H1 (cell line): ENCODE measurements around the gene DENND2C. TPM values are rescaled to one million over a fixed set of nuclear protein-coding genes. Genes with fewer than 3 reads are reported as not detected.

Source experiments
- polyA plus RNA-seq, 7 experiments: library from polyadenylated mRNA; depleted of rRNA in 3 of 7; stranded (reverse) in 5 of 7; unstranded in 2 of 7; fragments of >200 nt in 5 of 7; fragments of 200-250 nt in 2 of 7; gene quantifications; 1 replicate in 5 of 7; 2 replicates in 1 of 7; 4 replicates in 1 of 7; pipeline versions ENCODE4 v1.2.1 to v1.2.3, GENCODE V29; 2011 to 2013; ENCODE audit warnings: missing spikeins in 2 of 7, mixed read lengths in 2 of 7
- total RNA-seq: library from RNA; stranded (reverse); fragmentation: NEBNext Ultra II Directional; extraction: Animal tissue kit (Norgen Biotek cat#: 25700); gene quantifications from 2 replicates; pipeline ENCODE4 v1.2.1, GENCODE V29; 2021
- TF ChIP-seq, protein P1 (sequence below): fragments of 300-600 bp; sonication (generic); IDR thresholded peaks from 2 replicates; pipeline ENCODE4 v1.7.1; 2012; ENCODE audit warnings: low read length, moderate library complexity, mild to moderate bottlenecking, inconsistent platforms; ENCODE audit not compliant: insufficient replicate concordance

The DENND2C gene
- total and polyA plus RNA-seq, 2 of the 8 experiments (the other 6 are each of a cell fraction or from before 2014, with no cell fraction given) = 1.8 to 5.5 TPM

DNA sequence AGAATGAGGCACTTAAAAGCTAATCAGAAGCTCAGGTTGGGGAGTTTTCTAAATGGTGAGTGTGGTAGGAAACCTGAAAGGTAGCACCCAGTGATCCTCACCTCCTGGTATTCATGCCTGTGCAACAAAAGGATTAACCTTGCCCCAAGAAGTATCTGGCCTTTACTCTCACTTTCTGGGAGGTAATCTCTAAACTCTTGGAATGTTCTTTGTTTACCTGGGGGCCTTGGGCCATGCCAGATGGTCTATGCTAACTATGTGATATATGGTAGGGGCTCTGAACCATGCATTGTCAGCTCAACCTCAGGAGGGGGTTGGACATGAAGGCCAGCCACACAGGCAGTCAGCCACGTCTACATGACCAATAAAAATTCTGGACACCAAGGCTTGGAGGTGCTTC is 134.4 kb downstream of the DENND2C start (continued):
- TF ChIP-seq, protein P1, sequence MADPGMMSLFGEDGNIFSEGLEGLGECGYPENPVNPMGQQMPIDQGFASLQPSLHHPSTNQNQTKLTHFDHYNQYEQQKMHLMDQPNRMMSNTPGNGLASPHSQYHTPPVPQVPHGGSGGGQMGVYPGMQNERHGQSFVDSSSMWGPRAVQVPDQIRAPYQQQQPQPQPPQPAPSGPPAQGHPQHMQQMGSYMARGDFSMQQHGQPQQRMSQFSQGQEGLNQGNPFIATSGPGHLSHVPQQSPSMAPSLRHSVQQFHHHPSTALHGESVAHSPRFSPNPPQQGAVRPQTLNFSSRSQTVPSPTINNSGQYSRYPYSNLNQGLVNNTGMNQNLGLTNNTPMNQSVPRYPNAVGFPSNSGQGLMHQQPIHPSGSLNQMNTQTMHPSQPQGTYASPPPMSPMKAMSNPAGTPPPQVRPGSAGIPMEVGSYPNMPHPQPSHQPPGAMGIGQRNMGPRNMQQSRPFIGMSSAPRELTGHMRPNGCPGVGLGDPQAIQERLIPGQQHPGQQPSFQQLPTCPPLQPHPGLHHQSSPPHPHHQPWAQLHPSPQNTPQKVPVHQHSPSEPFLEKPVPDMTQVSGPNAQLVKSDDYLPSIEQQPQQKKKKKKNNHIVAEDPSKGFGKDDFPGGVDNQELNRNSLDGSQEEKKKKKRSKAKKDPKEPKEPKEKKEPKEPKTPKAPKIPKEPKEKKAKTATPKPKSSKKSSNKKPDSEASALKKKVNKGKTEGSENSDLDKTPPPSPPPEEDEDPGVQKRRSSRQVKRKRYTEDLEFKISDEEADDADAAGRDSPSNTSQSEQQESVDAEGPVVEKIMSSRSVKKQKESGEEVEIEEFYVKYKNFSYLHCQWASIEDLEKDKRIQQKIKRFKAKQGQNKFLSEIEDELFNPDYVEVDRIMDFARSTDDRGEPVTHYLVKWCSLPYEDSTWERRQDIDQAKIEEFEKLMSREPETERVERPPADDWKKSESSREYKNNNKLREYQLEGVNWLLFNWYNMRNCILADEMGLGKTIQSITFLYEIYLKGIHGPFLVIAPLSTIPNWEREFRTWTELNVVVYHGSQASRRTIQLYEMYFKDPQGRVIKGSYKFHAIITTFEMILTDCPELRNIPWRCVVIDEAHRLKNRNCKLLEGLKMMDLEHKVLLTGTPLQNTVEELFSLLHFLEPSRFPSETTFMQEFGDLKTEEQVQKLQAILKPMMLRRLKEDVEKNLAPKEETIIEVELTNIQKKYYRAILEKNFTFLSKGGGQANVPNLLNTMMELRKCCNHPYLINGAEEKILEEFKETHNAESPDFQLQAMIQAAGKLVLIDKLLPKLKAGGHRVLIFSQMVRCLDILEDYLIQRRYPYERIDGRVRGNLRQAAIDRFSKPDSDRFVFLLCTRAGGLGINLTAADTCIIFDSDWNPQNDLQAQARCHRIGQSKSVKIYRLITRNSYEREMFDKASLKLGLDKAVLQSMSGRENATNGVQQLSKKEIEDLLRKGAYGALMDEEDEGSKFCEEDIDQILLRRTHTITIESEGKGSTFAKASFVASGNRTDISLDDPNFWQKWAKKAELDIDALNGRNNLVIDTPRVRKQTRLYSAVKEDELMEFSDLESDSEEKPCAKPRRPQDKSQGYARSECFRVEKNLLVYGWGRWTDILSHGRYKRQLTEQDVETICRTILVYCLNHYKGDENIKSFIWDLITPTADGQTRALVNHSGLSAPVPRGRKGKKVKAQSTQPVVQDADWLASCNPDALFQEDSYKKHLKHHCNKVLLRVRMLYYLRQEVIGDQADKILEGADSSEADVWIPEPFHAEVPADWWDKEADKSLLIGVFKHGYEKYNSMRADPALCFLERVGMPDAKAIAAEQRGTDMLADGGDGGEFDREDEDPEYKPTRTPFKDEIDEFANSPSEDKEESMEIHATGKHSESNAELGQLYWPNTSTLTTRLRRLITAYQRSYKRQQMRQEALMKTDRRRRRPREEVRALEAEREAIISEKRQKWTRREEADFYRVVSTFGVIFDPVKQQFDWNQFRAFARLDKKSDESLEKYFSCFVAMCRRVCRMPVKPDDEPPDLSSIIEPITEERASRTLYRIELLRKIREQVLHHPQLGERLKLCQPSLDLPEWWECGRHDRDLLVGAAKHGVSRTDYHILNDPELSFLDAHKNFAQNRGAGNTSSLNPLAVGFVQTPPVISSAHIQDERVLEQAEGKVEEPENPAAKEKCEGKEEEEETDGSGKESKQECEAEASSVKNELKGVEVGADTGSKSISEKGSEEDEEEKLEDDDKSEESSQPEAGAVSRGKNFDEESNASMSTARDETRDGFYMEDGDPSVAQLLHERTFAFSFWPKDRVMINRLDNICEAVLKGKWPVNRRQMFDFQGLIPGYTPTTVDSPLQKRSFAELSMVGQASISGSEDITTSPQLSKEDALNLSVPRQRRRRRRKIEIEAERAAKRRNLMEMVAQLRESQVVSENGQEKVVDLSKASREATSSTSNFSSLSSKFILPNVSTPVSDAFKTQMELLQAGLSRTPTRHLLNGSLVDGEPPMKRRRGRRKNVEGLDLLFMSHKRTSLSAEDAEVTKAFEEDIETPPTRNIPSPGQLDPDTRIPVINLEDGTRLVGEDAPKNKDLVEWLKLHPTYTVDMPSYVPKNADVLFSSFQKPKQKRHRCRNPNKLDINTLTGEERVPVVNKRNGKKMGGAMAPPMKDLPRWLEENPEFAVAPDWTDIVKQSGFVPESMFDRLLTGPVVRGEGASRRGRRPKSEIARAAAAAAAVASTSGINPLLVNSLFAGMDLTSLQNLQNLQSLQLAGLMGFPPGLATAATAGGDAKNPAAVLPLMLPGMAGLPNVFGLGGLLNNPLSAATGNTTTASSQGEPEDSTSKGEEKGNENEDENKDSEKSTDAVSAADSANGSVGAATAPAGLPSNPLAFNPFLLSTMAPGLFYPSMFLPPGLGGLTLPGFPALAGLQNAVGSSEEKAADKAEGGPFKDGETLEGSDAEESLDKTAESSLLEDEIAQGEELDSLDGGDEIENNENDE = no peak
